ENCODE results near the gene PPP4R3A.

PPP4R3A gene

GRCh38 chr14:91417120-91417982, 92.8 kb downstream of the PPP4R3A start, which contains the start of gene CCDC88C:
CCDC88C (minus strand) TSS chr14:91417820; CDS start chr14:91417690, 130 bp downstream.
- TF ChIP-seq SCRT2 (tag by site-specific recombination; IDR thresholded peaks at IDR 0.05) = peak; percentile 43
- peak; percentile 50; the same call in 1 of the 2 replicates for TF ChIP-seq ZNF600 (tag by site-specific recombination; IDR thresholded peaks at IDR 0.05)
- TF ChIP-seq ZBTB8A (tag by site-specific recombination; IDR thresholded peaks at IDR 0.05) = peak; percentile 41; the same call in 1 of the 2 replicates
- TF ChIP-seq ZIC2 (tag by site-specific recombination; IDR thresholded peaks at IDR 0.05) = peak; percentile 75
- peak; percentile 68 for TF ChIP-seq ZNF335 (tag by site-specific recombination; conservative IDR thresholded peaks at IDR 0.05)
- 0 out of 2 replicates have a peak, but pooled peaks have one; percentile 1 for TF ChIP-seq GLIS2 (tag by site-specific recombination; IDR thresholded peaks at IDR 0.05)
- peak; percentile 87 for TF ChIP-seq ZSCAN30 (tag by site-specific recombination; IDR thresholded peaks at IDR 0.05)
- peak; percentile 18; the same call in 1 of the 2 replicates for TF ChIP-seq ZNF596 (tag by site-specific recombination; IDR thresholded peaks at IDR 0.05)
- TF ChIP-seq ZNF843 (tag by site-specific recombination; IDR thresholded peaks at IDR 0.05) = no peak
- TF ChIP-seq ZBTB6 (tag by site-specific recombination; IDR thresholded peaks at IDR 0.05) = peak; percentile 91
- no peak for TF ChIP-seq BCL11A (tag by site-specific recombination; IDR thresholded peaks at IDR 0.05; ENCODE audit: low read depth)
- TF ChIP-seq ZNF561 (tag by site-specific recombination; IDR thresholded peaks at IDR 0.05; ENCODE audit: borderline replicate concordance) = peak; percentile 22; the same call in 1 of the 2 replicates
- TF ChIP-seq ZBTB20 (tag by site-specific recombination; IDR thresholded peaks at IDR 0.05) = peak; percentile 91
- peak; percentile 42; the same call in 1 of the 2 replicates for TF ChIP-seq CTCF (tag by site-specific recombination; IDR thresholded peaks at IDR 0.05)
- no peak for TF ChIP-seq ZNF366 (tag by site-specific recombination; conservative IDR thresholded peaks at IDR 0.05)
- TF ChIP-seq KLF9 (tag by site-specific recombination; IDR thresholded peaks at IDR 0.05; ENCODE audit: low read depth) = 0 out of 2 replicates have a peak, but pooled peaks have one; percentile 18
- no peak for TF ChIP-seq ZNF324 (tag by site-specific recombination; IDR thresholded peaks at IDR 0.05)
- TF ChIP-seq ZNF292 (tag by site-specific recombination; IDR thresholded peaks at IDR 0.05; ENCODE audit: borderline replicate concordance, low read depth) = no peak
- TF ChIP-seq ZNF629 (tag by site-specific recombination; IDR thresholded peaks at IDR 0.05) = no peak
- TF ChIP-seq SP2 (tag by site-specific recombination; IDR thresholded peaks at IDR 0.05) = 0 out of 2 replicates have a peak, but pooled peaks have one; percentile 0
- TF ChIP-seq ZBTB26 (tag by site-specific recombination; optimal IDR thresholded peaks at IDR 0.05) = peak; percentile 79
- 0 out of 2 replicates have a peak, but pooled peaks have one; percentile 16 for TF ChIP-seq KLF16 (tag by site-specific recombination; IDR thresholded peaks at IDR 0.05)
- Histone ChIP-seq H3K4me1 (ENCODE audit: control insufficient read depth, insufficient read depth, low read length) (peaks cover 3% of the 10 kb centered on the region; the same call in 1 of the 2 replicates), H3K4me3 (ENCODE audit: low read depth, low read length) (peak within 1 kb of the TSS; percentile 57), H3K9me3 (ENCODE audit: control insufficient read depth, insufficient read depth, low read depth, low read length) (no peaks in the 10 kb centered on the region), H3K27ac (ENCODE audit: extremely low read depth, low read depth, low read length) (peak within 1 kb of the TSS; percentile 66; the same call in 1 of the 2 replicates), H3K36me3 (ENCODE audit: control insufficient read depth in 2 of 2, insufficient read depth in 1 of 2, low read length in 2 of 2) (peaks cover 0 to 7% of the 10 kb centered on the region in 2 experiments; a peak in 2 of 3 replicates)
- ChIA-PET POLR2A (interaction anchor here (0.6 kb wide), 1 partner anchor 201 kb away, joined by 4 read pairs; no protein-coding TSS in a partner anchor), CTCF (interaction anchor here (0.5 to 8.6 kb wide), 5 partner anchors 19 to 95 kb away, joined by 3 to 77 read pairs (median 4); no protein-coding TSS in a partner anchor)
